NT2/D1 (cell line): ENCODE data around the gene MRPS2.

Experiments
- SUZ12 ChIP-seq: IDR thresholded peaks from 2 replicates; pipeline ENCODE4 v1.6.1; 2011; ENCODE audit not compliant: insufficient read length, insufficient read depth; ENCODE audit errors: extremely low read depth
- YY1 ChIP-seq: IDR thresholded peaks from 2 replicates; pipeline ENCODE4 v1.6.1; 2011; ENCODE audit not compliant: insufficient read length, insufficient read depth

DNA sequence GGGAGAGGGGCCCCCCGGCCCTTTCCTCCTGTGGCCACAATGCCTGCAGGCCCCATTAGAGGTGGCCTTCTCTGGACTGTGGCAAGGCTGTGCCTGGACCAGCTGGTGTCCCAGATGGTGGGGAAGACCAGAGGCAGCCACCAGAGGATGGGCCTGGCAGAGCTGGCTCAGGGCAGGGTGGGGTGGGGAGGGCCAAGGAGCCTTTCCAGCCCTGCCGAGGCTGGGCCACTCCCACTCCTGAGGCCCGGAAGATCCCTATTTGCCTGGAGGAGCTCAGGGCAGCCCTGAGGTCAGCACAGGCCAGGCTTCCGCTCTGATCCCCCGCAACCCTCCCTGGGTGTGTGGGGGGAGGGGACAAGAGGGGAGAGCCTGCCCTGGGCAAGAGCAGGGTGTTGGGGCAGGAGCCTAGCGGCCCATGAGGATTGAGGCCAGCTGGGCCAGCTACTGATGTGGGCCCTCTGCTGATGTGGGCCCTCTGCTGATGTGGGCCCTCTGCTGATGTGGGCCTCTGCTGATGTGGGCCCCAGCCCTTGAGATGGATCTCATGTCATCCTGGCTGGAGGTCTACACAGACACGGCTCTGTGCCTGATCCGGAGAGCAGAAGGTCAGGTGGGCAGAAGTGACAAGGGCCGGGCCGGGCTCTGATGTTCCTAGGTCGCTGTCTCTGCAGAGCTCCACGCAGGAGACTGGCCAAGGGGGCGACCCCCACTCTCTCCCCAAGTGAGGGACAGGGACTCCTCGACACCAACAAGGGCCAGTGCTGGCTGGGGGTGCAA is 6.0 kb downstream of the MRPS2 start:
- TF ChIP-seq YY1: no peak
- no peak for TF ChIP-seq SUZ12
